Peyer's patch (tissue), 4 donors: ENCODE data around the gene RNF145.

Experiments
- POLR2A ChIP-seq, 2 donors: fragments of 450-650 bp; IDR thresholded peaks; one replicate each; pipeline ENCODE4 v1.5.1; 2017; ENCODE audit warnings: antibody characterized with exemption in 2 of 2, mild to moderate bottlenecking in 2 of 2, moderate library complexity in 2 of 2
- TF ChIP-seq, protein P1 (sequence below), 6 experiments: fragments of 450-650 bp in 4 of 6; fragments of 200-600 bp in 2 of 6; sonication (generic) in 1 of 6; IDR thresholded peaks; one replicate each; pipeline ENCODE4 v1.5.1; 2017 to 2019; ENCODE audit warnings: antibody characterized with exemption in 6 of 6, mild to moderate bottlenecking in 3 of 6, moderate library complexity in 1 of 6

DNA sequence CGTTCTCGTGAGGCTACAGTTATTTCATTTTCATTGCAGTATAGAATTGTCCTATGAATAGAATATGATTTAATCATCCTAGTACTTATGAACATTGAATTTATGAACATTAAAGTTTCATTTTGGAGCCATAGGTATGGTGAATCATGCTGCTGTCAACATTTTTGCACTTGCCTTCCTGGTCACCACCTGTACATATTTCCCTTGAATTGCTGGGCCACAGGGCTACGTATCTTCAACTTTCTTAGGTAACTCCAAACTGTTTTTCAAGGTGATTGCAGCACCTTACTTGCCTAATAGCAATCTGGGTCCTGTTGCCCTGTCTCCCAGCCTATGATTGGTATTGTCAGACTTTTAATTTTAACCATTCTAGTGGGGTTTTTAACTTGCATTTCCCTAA, 6.5 kb upstream of the RNF145 start:
- TF ChIP-seq, protein P1, sequence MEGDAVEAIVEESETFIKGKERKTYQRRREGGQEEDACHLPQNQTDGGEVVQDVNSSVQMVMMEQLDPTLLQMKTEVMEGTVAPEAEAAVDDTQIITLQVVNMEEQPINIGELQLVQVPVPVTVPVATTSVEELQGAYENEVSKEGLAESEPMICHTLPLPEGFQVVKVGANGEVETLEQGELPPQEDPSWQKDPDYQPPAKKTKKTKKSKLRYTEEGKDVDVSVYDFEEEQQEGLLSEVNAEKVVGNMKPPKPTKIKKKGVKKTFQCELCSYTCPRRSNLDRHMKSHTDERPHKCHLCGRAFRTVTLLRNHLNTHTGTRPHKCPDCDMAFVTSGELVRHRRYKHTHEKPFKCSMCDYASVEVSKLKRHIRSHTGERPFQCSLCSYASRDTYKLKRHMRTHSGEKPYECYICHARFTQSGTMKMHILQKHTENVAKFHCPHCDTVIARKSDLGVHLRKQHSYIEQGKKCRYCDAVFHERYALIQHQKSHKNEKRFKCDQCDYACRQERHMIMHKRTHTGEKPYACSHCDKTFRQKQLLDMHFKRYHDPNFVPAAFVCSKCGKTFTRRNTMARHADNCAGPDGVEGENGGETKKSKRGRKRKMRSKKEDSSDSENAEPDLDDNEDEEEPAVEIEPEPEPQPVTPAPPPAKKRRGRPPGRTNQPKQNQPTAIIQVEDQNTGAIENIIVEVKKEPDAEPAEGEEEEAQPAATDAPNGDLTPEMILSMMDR (IDR thresholded peaks at IDR 0.05): no peak
- TF ChIP-seq POLR2A (IDR thresholded peaks at IDR 0.05): no peak
